Gastroesophageal sphincter (tissue), 4 donors: ENCODE measurements around the gene FSTL1. TPM values are rescaled to one million over a fixed set of nuclear protein-coding genes. Genes with fewer than 3 reads are reported as not detected.

Source experiments
- ATAC-seq: fragments of 150-250 bp; one replicate; pipeline ENCODE4 v1.9.1; 2016; ENCODE audit warnings: mild to moderate bottlenecking, moderate library complexity
- H3K27ac ChIP-seq, 4 donors: fragments of 200-600 bp; sonication (generic) in 3 of 4; 1 replicate in 3 of 4; 2 replicates in 1 of 4; pipeline ENCODE4 v1.5.1; 2016 to 2019
- H3K27me3 ChIP-seq: fragments of 200-600 bp; sonication (generic); one replicate; pipeline ENCODE4 v1.5.1; 2019
- H3K36me3 ChIP-seq, 2 donors: fragments of 200-600 bp; sonication (generic); one replicate each; pipeline ENCODE4 v1.5.1; 2019; ENCODE audit warnings: control low read depth in 1 of 2
- H3K4me1 ChIP-seq, 3 donors: fragments of 200-600 bp; sonication (generic); 1 replicate in 2 of 3; 2 replicates in 1 of 3; pipeline ENCODE4 v1.5.1; 2016 to 2019; ENCODE audit warnings: control low read depth in 2 of 3
- H3K4me3 ChIP-seq, 2 donors: fragments of 200-600 bp; sonication (generic); one replicate each; pipeline ENCODE4 v1.5.1; 2019; ENCODE audit warnings: mild to moderate bottlenecking in 1 of 2, moderate library complexity in 1 of 2
- H3K9me3 ChIP-seq, 3 donors: fragments of 200-600 bp; sonication (generic); one replicate each; pipeline ENCODE4 v1.5.1; 2017 to 2019; ENCODE audit warnings: control low read depth in 2 of 3
- CTCF ChIP-seq, 4 experiments: fragments of 200-600 bp in 2 of 4; fragments of 450-650 bp in 2 of 4; sonication (generic) in 1 of 4; IDR thresholded peaks; one replicate each; pipeline ENCODE4 v1.5.1; 2017 to 2019; ENCODE audit warnings: antibody characterized with exemption in 4 of 4, mild to moderate bottlenecking in 2 of 4, moderate library complexity in 2 of 4
- EP300 ChIP-seq: sonication (generic); formaldehyde crosslinking; IDR thresholded peaks from one replicate; pipeline ENCODE4 v1.6.1; 2017; ENCODE audit warnings: antibody characterized with exemption, mild to moderate bottlenecking
- POLR2A ChIP-seq, 2 donors: fragments of 450-650 bp; IDR thresholded peaks; one replicate each; pipeline ENCODE4 v1.6.1; 2017; ENCODE audit warnings: antibody characterized with exemption in 2 of 2, mild to moderate bottlenecking in 2 of 2, moderate library complexity in 1 of 2
- POLR2AphosphoS5 ChIP-seq: sonication (generic); formaldehyde crosslinking; IDR thresholded peaks from one replicate; pipeline ENCODE4 v1.6.1; 2017; ENCODE audit warnings: antibody characterized with exemption
- WGBS, 2 donors: methylation state at CpG; one replicate each; pipeline ENCODE4 v1.1.5; 2018; ENCODE audit warnings: low coverage in 1 of 2; 5-methylcytosine and 5-hydroxymethylcytosine counted together
- total RNA-seq, 4 donors: library from RNA; depleted of rRNA; stranded (reverse); fragments of >200 nt; gene quantifications; one replicate each; pipeline ENCODE4 v1.1.0, GENCODE V29; 2016

Gene FSTL1
- total RNA-seq, 4 donors from 2014 or later = 343 to 1,189 (median 766) TPM

- Histone ChIP-seq H3K9me3 (no peaks in the 10 kb centered on the region), H3K4me1 (no peaks in the 10 kb centered on the region), H3K4me3 (no peak overlapping the region), H3K36me3 (no peaks in the 10 kb centered on the region), H3K27me3 (no peaks in the 10 kb centered on the region), H3K27ac (no peak overlapping the region)
- no peak for ATAC-seq
- TF ChIP-seq POLR2A (IDR thresholded peaks at IDR 0.05) = no peak
- no peak for TF ChIP-seq POLR2AphosphoS5
- no peak for TF ChIP-seq EP300
- TF ChIP-seq CTCF (IDR thresholded peaks at IDR 0.05) = no peak
- WGBS, 2 donors = 47 to 70% methylated on average over 3 of the region's 3 CpGs
These were observed 82.6 kb downstream of the FSTL1 start for GRCh38 chr3:120368172-120368571.

- WGBS, 2 donors = 0 to 29% methylated on average over 1 of the region's 1 CpG
- Histone ChIP-seq H3K27ac (no peak overlapping the region), H3K4me3 (no peak overlapping the region), H3K4me1 (no peaks in the 10 kb centered on the region), H3K36me3 (no peaks in the 10 kb centered on the region), H3K9me3 (no peaks in the 10 kb centered on the region), H3K27me3 (no peaks in the 10 kb centered on the region)
- TF ChIP-seq CTCF (IDR thresholded peaks at IDR 0.05) (no peak), POLR2A (IDR thresholded peaks at IDR 0.05) (no peak), EP300 (no peak)
- no peak for ATAC-seq
These were observed 86.0 kb downstream of the FSTL1 start for GRCh38 chr3:120364821-120365220.

GRCh38 chr3:120364101-120364500 lies 86.7 kb downstream of the FSTL1 start:
- ATAC-seq = no peak
- Histone ChIP-seq H3K36me3 (no peaks in the 10 kb centered on the region), H3K27me3 (no peaks in the 10 kb centered on the region), H3K4me3 (no peak overlapping the region), H3K4me1 (no peaks in the 10 kb centered on the region), H3K9me3 (no peaks in the 10 kb centered on the region), H3K27ac (no peak overlapping the region)
- TF ChIP-seq CTCF (IDR thresholded peaks at IDR 0.05) = no peak
- no peak for TF ChIP-seq POLR2A (IDR thresholded peaks at IDR 0.05)
- TF ChIP-seq POLR2AphosphoS5 = no peak
- TF ChIP-seq EP300 = no peak
- WGBS, 2 donors = 78 to 80% methylated on average over 1 of the region's 1 CpG

- Histone ChIP-seq H3K4me1 (no peaks in the 10 kb centered on the region), H3K4me3 (no peak overlapping the region), H3K9me3 (no peaks in the 10 kb centered on the region), H3K27ac (no peak overlapping the region), H3K27me3 (no peaks in the 10 kb centered on the region), H3K36me3 (no peaks in the 10 kb centered on the region)
- ATAC-seq = no peak
- TF ChIP-seq POLR2AphosphoS5 (no peak), CTCF (IDR thresholded peaks at IDR 0.05) (no peak), EP300 (no peak), POLR2A (IDR thresholded peaks at IDR 0.05) (no peak)
These were observed 93.0 kb downstream of the FSTL1 start for GRCh38 chr3:120357807-120358206.

GRCh38 chr3:120355486-120355885 lies 95.3 kb downstream of the FSTL1 start:
- ATAC-seq = no peak
- no peak overlapping the region for H3K27ac ChIP-seq
- WGBS, 2 donors = 67% methylated on average over 1 of the region's 1 CpG; no CpG with 5 or more reads in 1 of the 2 donors
- TF ChIP-seq POLR2A (IDR thresholded peaks at IDR 0.05) (no peak), EP300 (no peak), CTCF (IDR thresholded peaks at IDR 0.05) (no peak), POLR2AphosphoS5 (no peak)
- no peaks in the 10 kb centered on the region for H3K36me3 ChIP-seq
- H3K9me3 ChIP-seq = no peaks in the 10 kb centered on the region
- H3K4me3 ChIP-seq = no peak overlapping the region
- H3K27me3 ChIP-seq = no peaks in the 10 kb centered on the region
- peaks cover 0 to 7% (median 0%) of the 10 kb centered on the region in 3 donors for H3K4me1 ChIP-seq
